PC-3 (cell line): Measurements from ENCODE around the gene LSG1.
A peak's percentile ranks its signal among the peaks of the same experiment; 100 is the strongest.

ENCODE experiments used
- EZH2 ChIP-seq: fragments of 300-600 bp; sonication (generic); IDR thresholded peaks from one replicate; pipeline ENCODE4 v1.6.1; 2017; ENCODE audit warnings: antibody characterized with exemption, mild to moderate bottlenecking, low read length; ENCODE audit not compliant: unreplicated experiment
- TF ChIP-seq, protein P1 (sequence below): fragments of 300-600 bp; sonication (generic); conservative IDR thresholded peaks from 2 replicates; pipeline ENCODE4 v1.5.1; 2017; ENCODE audit warnings: antibody characterized with exemption, low read depth, mild to moderate bottlenecking, low read length

DNA sequence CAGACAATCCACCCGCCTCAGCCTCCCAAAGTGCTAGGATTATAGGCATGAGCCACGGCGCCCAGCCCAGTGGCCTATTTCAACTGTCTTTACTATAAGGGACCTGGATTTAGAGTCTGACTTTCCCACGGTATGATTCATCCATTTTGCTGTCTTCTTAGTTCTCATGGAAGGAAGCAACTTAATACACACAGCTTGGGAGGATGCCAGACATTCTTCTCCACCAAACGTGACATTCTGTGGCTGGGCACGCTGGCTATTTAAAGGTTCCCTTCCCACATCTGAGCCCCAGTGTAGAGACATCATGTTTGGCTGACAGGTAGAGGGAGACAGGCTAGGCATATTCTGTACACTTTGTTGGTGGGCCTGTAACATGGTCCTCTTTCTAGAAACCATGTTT lies 39.9 kb upstream of the LSG1 start:
- TF ChIP-seq, protein P1, sequence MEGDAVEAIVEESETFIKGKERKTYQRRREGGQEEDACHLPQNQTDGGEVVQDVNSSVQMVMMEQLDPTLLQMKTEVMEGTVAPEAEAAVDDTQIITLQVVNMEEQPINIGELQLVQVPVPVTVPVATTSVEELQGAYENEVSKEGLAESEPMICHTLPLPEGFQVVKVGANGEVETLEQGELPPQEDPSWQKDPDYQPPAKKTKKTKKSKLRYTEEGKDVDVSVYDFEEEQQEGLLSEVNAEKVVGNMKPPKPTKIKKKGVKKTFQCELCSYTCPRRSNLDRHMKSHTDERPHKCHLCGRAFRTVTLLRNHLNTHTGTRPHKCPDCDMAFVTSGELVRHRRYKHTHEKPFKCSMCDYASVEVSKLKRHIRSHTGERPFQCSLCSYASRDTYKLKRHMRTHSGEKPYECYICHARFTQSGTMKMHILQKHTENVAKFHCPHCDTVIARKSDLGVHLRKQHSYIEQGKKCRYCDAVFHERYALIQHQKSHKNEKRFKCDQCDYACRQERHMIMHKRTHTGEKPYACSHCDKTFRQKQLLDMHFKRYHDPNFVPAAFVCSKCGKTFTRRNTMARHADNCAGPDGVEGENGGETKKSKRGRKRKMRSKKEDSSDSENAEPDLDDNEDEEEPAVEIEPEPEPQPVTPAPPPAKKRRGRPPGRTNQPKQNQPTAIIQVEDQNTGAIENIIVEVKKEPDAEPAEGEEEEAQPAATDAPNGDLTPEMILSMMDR, result peak; percentile 33; the same call in 1 of the 2 replicates
- TF ChIP-seq EZH2, result no peak
